GM23338 (cell line): Measurements from ENCODE around the gene CD7. TPM values are rescaled to one million over a fixed set of nuclear protein-coding genes. Genes with fewer than 3 reads are reported as not detected.

Source experiments
- ATAC-seq: fragments of 200-7000 bp; cut with Tn5 transposase; 3 replicates; pipeline ENCODE4 v1.9.1; 2020
- DNase-seq: peaks from one replicate; pipeline ENCODE4 v3.0.0-alpha.2; 2015; ENCODE audit warnings: low spot score
- H2AFZ ChIP-seq: fragments of 200-600 bp; sonication (generic); 2 replicates; pipeline ENCODE4 v1.8.0; 2016; ENCODE audit warnings: antibody characterized with exemption, mild to moderate bottlenecking, moderate library complexity
- H3F3A ChIP-seq: fragments of 200-600 bp; sonication (generic); replicated peaks from 2 replicates; pipeline ENCODE4 v1.8.0; 2017; ENCODE audit warnings: antibody characterized with exemption, mixed run types, low read depth
- H3K27ac ChIP-seq: fragments of 200-600 bp; sonication (generic); 2 replicates; pipeline ENCODE4 v1.6.1; 2016; ENCODE audit warnings: low read depth
- H3K27me3 ChIP-seq: fragments of 200-600 bp; sonication (generic); 2 replicates; pipeline ENCODE4 v1.8.0; 2016; ENCODE audit warnings: mild to moderate bottlenecking, mixed run types, moderate library complexity; ENCODE audit not compliant: insufficient read depth
- H3K36me3 ChIP-seq: fragments of 200-600 bp; sonication (generic); 2 replicates; pipeline ENCODE4 v1.8.0; 2016; ENCODE audit warnings: mild to moderate bottlenecking; ENCODE audit not compliant: insufficient read depth
- H3K4me1 ChIP-seq: fragments of 200-600 bp; sonication (generic); 2 replicates; pipeline ENCODE4 v1.8.0; 2016; ENCODE audit warnings: mild to moderate bottlenecking, moderate library complexity; ENCODE audit not compliant: insufficient read depth
- H3K4me2 ChIP-seq: fragments of 200-600 bp; sonication (generic); 2 replicates; pipeline ENCODE4 v1.7.1; 2017; ENCODE audit warnings: mixed run types
- H3K4me3 ChIP-seq: fragments of 200-600 bp; sonication (generic); 2 replicates; pipeline ENCODE4 v1.6.1; 2016; ENCODE audit warnings: mixed run types
- H3K79me2 ChIP-seq: fragments of 200-600 bp; sonication (generic); replicated peaks from 2 replicates; pipeline ENCODE4 v1.8.0; 2017; ENCODE audit warnings: mild to moderate bottlenecking; ENCODE audit not compliant: insufficient read depth
- H3K9me2 ChIP-seq: fragments of 200-600 bp; sonication (generic); 2 replicates; pipeline ENCODE4 v1.8.0; 2017; ENCODE audit not compliant: insufficient read depth
- H4K20me1 ChIP-seq: fragments of 200-600 bp; sonication (generic); replicated peaks from 2 replicates; pipeline ENCODE4 v1.8.0; 2017; ENCODE audit warnings: mild to moderate bottlenecking; ENCODE audit not compliant: insufficient read depth
- H3K27ac Mint-ChIP-seq: 2 replicates; pipeline ENCODE4 v1.8.0; 2020; ENCODE audit warnings: inconsistent platforms, mild to moderate bottlenecking, moderate library complexity, mixed read lengths
- H3K27me3 Mint-ChIP-seq: 3 replicates; pipeline ENCODE4 v1.8.0; 2022; ENCODE audit warnings: low read depth, mild to moderate bottlenecking, moderate library complexity, mixed read lengths, inconsistent platforms; ENCODE audit not compliant: insufficient read depth, poor library complexity
- H3K36me3 Mint-ChIP-seq: 3 replicates; pipeline ENCODE4 v1.8.0; 2021; ENCODE audit warnings: low read depth, mild to moderate bottlenecking, inconsistent platforms, moderate library complexity, mixed read lengths
- H3K4me1 Mint-ChIP-seq: 3 replicates; pipeline ENCODE4 v1.8.0; 2020; ENCODE audit warnings: mild to moderate bottlenecking, inconsistent platforms, mixed read lengths
- H3K4me3 Mint-ChIP-seq: 3 replicates; pipeline ENCODE4 v1.8.0; 2021; ENCODE audit warnings: moderate library complexity, mild to moderate bottlenecking, inconsistent platforms, mixed read lengths
- H3K9me3 Mint-ChIP-seq: 3 replicates; pipeline ENCODE4 v1.8.0; 2020; ENCODE audit warnings: moderate library complexity, mild to moderate bottlenecking, inconsistent platforms, mixed read lengths
- EZH2 ChIP-seq: fragments of 200-600 bp; sonication (generic); IDR thresholded peaks from one replicate; pipeline ENCODE4 v1.8.0; 2017; ENCODE audit warnings: antibody characterized with exemption, mild to moderate bottlenecking, low read depth; ENCODE audit not compliant: unreplicated experiment
- EZH2phosphoT487 ChIP-seq: fragments of 200-600 bp; sonication (generic); IDR thresholded peaks from one replicate; pipeline ENCODE4 v1.8.1; 2018; ENCODE audit warnings: antibody characterized with exemption; ENCODE audit not compliant: unreplicated experiment
- JUNB ChIP-seq: IDR thresholded peaks from one replicate; pipeline ENCODE4 v1.6.1; 2016; ENCODE audit warnings: antibody characterized with exemption; ENCODE audit not compliant: unreplicated experiment
- POLR2AphosphoS5 ChIP-seq: IDR thresholded peaks from 2 replicates; pipeline ENCODE4 v1.6.1; 2016; ENCODE audit warnings: antibody characterized with exemption, low read depth
- REST ChIP-seq: IDR thresholded peaks from one replicate; pipeline ENCODE4 v1.6.1; 2018; ENCODE audit warnings: antibody characterized with exemption; ENCODE audit not compliant: unreplicated experiment
- STAT1 ChIP-seq: IDR thresholded peaks from one replicate; pipeline ENCODE4 v1.6.1; 2016; ENCODE audit warnings: antibody characterized with exemption; ENCODE audit not compliant: unreplicated experiment
- ZNF114 ChIP-seq: fragments of 250-450 bp; sonication (Bioruptor Pico); IDR thresholded peaks from 2 replicates; pipeline ENCODE4 v1.5.0; 2020; ENCODE audit warnings: mild to moderate bottlenecking, moderate library complexity
- ZNF331 ChIP-seq: fragments of 250-450 bp; sonication (Bioruptor Pico); IDR thresholded peaks from 2 replicates; pipeline ENCODE4 v1.5.0; 2020; ENCODE audit warnings: low read depth, mild to moderate bottlenecking, moderate library complexity
- polyA plus RNA-seq: library from polyadenylated mRNA; unstranded; fragments of >200 nt; fragmentation: Nextera tagmentation; extraction: Ambion mirVana; gene quantifications from 2 replicates; pipeline ENCODE4 v1.2.1, GENCODE V29; 2016
- total RNA-seq: library from RNA; depleted of rRNA; stranded (reverse); fragments of >200 nt; shearing (Covaris generic); gene quantifications from 2 replicates; pipeline ENCODE4 v1.2.3, GENCODE V29; 2014
- TF ChIP-seq, protein P1 (sequence below): IDR thresholded peaks from 2 replicates; pipeline ENCODE4 v1.6.1; 2016; ENCODE audit warnings: antibody characterized with exemption

The CD7 gene
- total and polyA plus RNA-seq, 2 experiments from 2014 or later: 0.42 to 0.44 TPM

GRCh38 chr17:82302991-82303943 lies 14.1 kb downstream of the CD7 start:
- Mint-ChIP-seq H3K4me3 (no peak overlapping the region), H3K36me3 (no peaks in the 10 kb centered on the region; the same call in 2 of the 3 replicates), H3K9me3 (no peaks in the 10 kb centered on the region; the same call in 2 of the 3 replicates), H3K4me1 (no peaks in the 10 kb centered on the region; the same call in 2 of the 3 replicates), H3K27ac (no peak overlapping the region), H3K27me3 (peaks cover 8% of the 10 kb centered on the region)
- no peak for TF ChIP-seq STAT1
- TF ChIP-seq REST: no peak
- no peak for TF ChIP-seq POLR2AphosphoS5
- H3K4me3 ChIP-seq: no peak overlapping the region
- no peak for DNase-seq
- no peak for ATAC-seq
- H3K4me1 ChIP-seq: no peaks in the 10 kb centered on the region
- no peaks in the 10 kb centered on the region for H3K9me2 ChIP-seq
- no peak overlapping the region for H2AFZ ChIP-seq
- no peaks in the 10 kb centered on the region for H3K36me3 ChIP-seq
- H3K79me2 ChIP-seq: no peaks in the 10 kb centered on the region
- no peak overlapping the region for H3K27ac ChIP-seq
- H3K27me3 ChIP-seq: no peaks in the 10 kb centered on the region
- no peaks in the 10 kb centered on the region; the same call in none of the 2 replicates for H3F3A ChIP-seq
- H4K20me1 ChIP-seq: no peaks in the 10 kb centered on the region
- no peak overlapping the region for H3K4me2 ChIP-seq

DNA sequence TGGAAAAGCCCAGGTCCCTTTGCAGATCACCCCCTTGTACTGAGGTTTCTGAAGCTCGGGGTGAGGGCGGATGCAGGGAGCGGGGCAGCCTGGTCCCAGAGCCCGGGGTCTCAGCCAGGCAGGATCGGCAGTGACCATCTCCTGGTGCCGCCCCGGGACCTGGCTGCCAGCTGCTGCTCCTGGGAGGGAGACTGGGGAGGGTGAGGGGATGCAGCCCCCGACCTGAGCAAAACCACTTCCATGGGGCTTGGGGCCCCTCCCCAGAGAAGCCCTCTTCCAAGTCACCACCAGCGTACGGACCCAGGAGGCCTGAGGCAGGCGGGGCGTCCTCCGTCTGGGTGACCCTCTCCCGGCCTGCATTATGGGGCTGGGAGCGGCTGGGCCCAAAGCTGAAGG lies 14.8 kb downstream of the CD7 start:
- H2AFZ ChIP-seq: no peak overlapping the region
- H3K27ac ChIP-seq: no peak overlapping the region
- TF ChIP-seq ZNF331 (CRISPR knock-in tag): no peak
- TF ChIP-seq EZH2: no peak
- TF ChIP-seq EZH2phosphoT487: no peak
- no peak for TF ChIP-seq ZNF114 (CRISPR knock-in tag)
- TF ChIP-seq, protein P1, sequence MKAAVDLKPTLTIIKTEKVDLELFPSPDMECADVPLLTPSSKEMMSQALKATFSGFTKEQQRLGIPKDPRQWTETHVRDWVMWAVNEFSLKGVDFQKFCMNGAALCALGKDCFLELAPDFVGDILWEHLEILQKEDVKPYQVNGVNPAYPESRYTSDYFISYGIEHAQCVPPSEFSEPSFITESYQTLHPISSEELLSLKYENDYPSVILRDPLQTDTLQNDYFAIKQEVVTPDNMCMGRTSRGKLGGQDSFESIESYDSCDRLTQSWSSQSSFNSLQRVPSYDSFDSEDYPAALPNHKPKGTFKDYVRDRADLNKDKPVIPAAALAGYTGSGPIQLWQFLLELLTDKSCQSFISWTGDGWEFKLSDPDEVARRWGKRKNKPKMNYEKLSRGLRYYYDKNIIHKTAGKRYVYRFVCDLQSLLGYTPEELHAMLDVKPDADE: no peak
- no peak for TF ChIP-seq JUNB
- Mint-ChIP-seq H3K27me3 (peaks cover 13% of the 10 kb centered on the region), H3K27ac (no peak overlapping the region), H3K9me3 (no peaks in the 10 kb centered on the region; the same call in 2 of the 3 replicates), H3K4me3 (no peak overlapping the region), H3K4me1 (peaks cover 5% of the 10 kb centered on the region; the same call in 2 of the 3 replicates), H3K36me3 (no peaks in the 10 kb centered on the region; the same call in 2 of the 3 replicates)
- no peaks in the 10 kb centered on the region for H4K20me1 ChIP-seq
- no peaks in the 10 kb centered on the region for H3K36me3 ChIP-seq
- ATAC-seq (no peak), DNase-seq (no peak)
- H3K27me3 ChIP-seq: no peaks in the 10 kb centered on the region
- H3K4me1 ChIP-seq: no peaks in the 10 kb centered on the region
- no peaks in the 10 kb centered on the region for H3K9me2 ChIP-seq
- no peaks in the 10 kb centered on the region; the same call in none of the 2 replicates for H3F3A ChIP-seq
- no peak overlapping the region for H3K4me3 ChIP-seq
- H3K79me2 ChIP-seq: no peaks in the 10 kb centered on the region
- H3K4me2 ChIP-seq: no peak overlapping the region
